Mesothelial cell of epicardium (in vitro differentiated cells): ENCODE measurements around the gene METTL2B. TPM values are rescaled to one million over a fixed set of nuclear protein-coding genes. Genes with fewer than 3 reads are reported as not detected.
"Not testable (repeated sequence)": the region's sequence is repeated elsewhere in the genome, so short reads cannot be mapped to it uniquely, and the experiment has no call there.

Experiments used
- DNase-seq, 2 experiments: peaks; one replicate each; pipeline ENCODE4 v3.0.0; 2021; ENCODE audit warnings: low spot score in 2 of 2; ENCODE audit not compliant: unreplicated experiment in 2 of 2
- H3K27ac Mint-ChIP-seq: 2 replicates; pipeline ENCODE4 v1.8.0; 2021; ENCODE audit warnings: mixed read lengths
- H3K27me3 Mint-ChIP-seq: 2 replicates; pipeline ENCODE4 v1.8.0; 2021; ENCODE audit warnings: low read depth, mixed read lengths
- H3K36me3 Mint-ChIP-seq: 2 replicates; pipeline ENCODE4 v1.8.0; 2021; ENCODE audit warnings: mixed read lengths
- H3K4me1 Mint-ChIP-seq: 2 replicates; pipeline ENCODE4 v1.8.0; 2021; ENCODE audit warnings: mixed read lengths
- H3K4me3 Mint-ChIP-seq: 2 replicates; pipeline ENCODE4 v1.8.0; 2021; ENCODE audit warnings: mild to moderate bottlenecking, moderate library complexity, mixed read lengths
- H3K9me3 Mint-ChIP-seq: 2 replicates; pipeline ENCODE4 v1.8.0; 2021; ENCODE audit warnings: mixed read lengths
- total RNA-seq: library from RNA; stranded (reverse); gene quantifications from 3 replicates; pipeline ENCODE4 v1.2.1, GENCODE V29; 2021
- TF ChIP-seq, protein P1 (sequence below): fragments of 200-600 bp; sonication (generic); IDR thresholded peaks from one replicate; pipeline ENCODE4 v1.5.0; 2021; ENCODE audit warnings: antibody characterized with exemption; ENCODE audit not compliant: unreplicated experiment

Gene METTL2B, protein sequence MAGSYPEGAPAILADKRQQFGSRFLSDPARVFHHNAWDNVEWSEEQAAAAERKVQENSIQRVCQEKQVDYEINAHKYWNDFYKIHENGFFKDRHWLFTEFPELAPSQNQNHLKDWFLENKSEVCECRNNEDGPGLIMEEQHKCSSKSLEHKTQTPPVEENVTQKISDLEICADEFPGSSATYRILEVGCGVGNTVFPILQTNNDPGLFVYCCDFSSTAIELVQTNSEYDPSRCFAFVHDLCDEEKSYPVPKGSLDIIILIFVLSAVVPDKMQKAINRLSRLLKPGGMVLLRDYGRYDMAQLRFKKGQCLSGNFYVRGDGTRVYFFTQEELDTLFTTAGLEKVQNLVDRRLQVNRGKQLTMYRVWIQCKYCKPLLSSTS
- total RNA-seq = 33.9 to 40.6 TPM (median 39.9 TPM) in 3 replicates

DNA sequence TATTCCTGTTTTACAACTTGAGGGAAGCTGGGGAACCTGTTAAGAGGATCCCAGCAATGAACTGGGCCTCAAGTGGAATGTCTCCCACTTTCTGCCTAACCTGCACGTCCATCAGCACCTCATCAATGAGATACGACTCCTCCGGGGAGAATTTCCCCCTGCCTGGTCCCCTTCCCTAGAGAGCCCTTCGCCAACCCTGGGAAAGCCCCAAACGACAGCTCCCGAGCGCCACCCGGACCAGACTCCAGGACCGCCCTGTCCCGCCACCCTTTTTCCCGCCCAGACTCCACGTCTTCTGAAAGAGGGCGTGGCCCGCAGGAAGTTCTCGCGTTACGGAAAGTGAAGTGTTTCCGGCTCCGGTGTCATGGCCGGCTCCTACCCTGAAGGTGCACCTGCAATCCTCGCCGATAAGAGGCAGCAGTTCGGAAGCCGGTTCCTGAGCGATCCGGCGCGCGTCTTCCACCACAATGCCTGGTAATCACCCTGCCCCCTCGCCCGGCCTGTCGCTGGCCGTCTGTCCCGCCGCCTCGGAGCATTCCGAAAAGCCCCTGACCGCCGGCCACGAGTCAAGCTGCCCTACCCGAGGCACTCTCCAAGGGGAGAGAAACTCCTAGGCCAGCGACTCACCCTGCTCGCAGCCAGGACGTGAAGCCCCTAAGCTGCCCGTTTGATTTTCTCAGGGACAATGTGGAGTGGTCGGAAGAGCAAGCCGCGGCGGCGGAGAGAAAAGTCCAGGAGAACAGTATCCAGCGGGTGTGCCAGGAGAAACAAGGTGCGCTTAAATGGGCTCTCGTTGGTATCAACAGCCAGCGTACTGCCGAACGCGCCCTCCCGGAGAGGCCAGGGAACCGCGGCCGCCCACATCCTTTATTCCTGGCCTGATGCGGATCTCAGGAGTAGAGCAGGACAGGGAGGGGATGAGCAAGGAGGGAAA lies at the start of gene METTL2B:
Gene METTL2B, plus strand, starts transcription at position 347 of the 934 bp plus-strand sequence. Its CDS starts 18 bp downstream, at position 365.
- H3K9me3 Mint-ChIP-seq, H3K36me3 Mint-ChIP-seq, H3K27me3 Mint-ChIP-seq: not testable (repeated sequence)
- TF ChIP-seq, protein P1, sequence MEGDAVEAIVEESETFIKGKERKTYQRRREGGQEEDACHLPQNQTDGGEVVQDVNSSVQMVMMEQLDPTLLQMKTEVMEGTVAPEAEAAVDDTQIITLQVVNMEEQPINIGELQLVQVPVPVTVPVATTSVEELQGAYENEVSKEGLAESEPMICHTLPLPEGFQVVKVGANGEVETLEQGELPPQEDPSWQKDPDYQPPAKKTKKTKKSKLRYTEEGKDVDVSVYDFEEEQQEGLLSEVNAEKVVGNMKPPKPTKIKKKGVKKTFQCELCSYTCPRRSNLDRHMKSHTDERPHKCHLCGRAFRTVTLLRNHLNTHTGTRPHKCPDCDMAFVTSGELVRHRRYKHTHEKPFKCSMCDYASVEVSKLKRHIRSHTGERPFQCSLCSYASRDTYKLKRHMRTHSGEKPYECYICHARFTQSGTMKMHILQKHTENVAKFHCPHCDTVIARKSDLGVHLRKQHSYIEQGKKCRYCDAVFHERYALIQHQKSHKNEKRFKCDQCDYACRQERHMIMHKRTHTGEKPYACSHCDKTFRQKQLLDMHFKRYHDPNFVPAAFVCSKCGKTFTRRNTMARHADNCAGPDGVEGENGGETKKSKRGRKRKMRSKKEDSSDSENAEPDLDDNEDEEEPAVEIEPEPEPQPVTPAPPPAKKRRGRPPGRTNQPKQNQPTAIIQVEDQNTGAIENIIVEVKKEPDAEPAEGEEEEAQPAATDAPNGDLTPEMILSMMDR = peak; percentile 17
- Mint-ChIP-seq H3K4me1 (peaks cover 16% of the 10 kb centered on the region), H3K4me3 (peak within 1 kb of the TSS; percentile 98), H3K27ac (peak within 1 kb of the TSS; percentile 98)
- peak; percentile 77 to 89 for DNase-seq

DNA sequence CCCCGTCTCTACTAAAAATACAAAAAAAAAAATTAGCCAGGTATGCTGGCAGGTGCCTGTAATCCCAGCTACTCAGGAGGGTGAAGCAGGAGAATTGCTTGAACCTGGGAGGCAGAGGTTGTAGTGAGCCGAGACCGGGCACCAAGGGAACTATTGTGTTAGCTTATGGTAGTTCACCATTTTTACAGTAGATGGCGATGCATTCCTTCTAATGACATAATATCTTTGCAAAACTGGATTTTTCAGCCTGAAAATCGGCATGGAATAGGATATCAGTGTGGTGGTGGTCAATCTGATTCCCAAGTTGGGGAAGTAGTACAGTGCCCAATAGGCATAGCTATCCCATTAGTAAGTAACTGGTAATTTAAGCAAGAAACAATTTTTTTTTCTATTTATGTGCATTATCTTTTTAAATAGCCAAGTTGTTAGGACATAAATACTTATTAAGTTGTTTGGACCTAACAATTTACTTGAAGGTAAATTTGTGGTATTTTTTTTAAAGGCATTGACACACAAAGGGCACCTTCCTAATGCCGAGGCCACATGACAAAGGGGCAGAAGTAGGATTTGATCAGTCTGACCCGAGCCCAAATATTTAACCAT lies 49.2 kb upstream of the METTL2B start:
- TF ChIP-seq, protein P1 = peak; percentile 78
- Mint-ChIP-seq H3K4me3 (no peak overlapping the region), H3K9me3 (no peaks in the 10 kb centered on the region), H3K36me3 (no peaks in the 10 kb centered on the region), H3K27me3 (no peaks in the 10 kb centered on the region), H3K27ac (no peak overlapping the region), H3K4me1 (no peaks in the 10 kb centered on the region)
- no peak for DNase-seq

DNA sequence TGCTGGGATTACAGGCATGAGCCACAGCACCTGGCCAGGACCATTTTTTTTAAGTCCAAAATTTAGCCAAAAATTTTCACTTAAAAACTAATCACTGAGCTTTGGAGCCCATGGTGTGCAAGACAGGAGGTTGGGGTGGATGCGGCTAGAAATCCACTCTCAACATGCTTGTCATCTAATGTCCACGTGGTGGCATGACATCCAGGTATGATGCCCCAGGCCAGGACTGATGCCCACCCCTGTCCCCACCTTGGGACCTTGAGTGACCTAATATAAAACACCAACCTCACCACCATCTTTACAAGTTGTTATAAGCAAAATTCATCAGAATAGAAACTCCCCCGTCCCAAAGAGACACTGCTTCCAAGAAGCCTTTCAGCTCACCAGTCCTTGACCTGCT lies 46.3 kb upstream of the METTL2B start:
- Mint-ChIP-seq H3K9me3 (no peaks in the 10 kb centered on the region), H3K4me1 (peaks cover 5% of the 10 kb centered on the region), H3K36me3 (no peaks in the 10 kb centered on the region), H3K27ac (no peak overlapping the region), H3K27me3 (no peaks in the 10 kb centered on the region), H3K4me3 (no peak overlapping the region)
- DNase-seq = no peak
- TF ChIP-seq, protein P1 = no peak

DNA sequence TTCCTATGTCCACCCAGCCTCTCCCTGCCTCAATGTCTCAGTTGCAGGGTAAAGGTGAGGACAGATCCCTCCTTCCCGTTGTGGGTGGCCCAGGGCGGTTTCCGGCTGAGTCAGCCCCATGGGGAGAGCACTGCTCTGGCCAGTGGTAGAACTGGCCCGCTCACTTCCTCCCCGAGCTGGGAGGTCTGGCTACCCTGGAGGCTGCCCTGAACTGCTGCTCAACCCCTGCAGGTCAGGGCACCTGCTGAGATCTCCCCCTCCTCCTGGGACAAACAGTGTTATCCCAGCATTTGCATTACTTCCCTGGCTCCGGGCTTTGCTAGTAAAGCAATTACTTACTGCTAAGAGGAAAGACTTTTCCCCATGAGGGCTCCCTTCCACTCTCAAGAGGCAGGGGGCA lies 45.3 kb upstream of the METTL2B start:
- DNase-seq = no peak
- Mint-ChIP-seq H3K9me3 (no peaks in the 10 kb centered on the region), H3K27me3 (no peaks in the 10 kb centered on the region), H3K36me3 (no peaks in the 10 kb centered on the region), H3K4me1 (peaks cover 6% of the 10 kb centered on the region), H3K4me3 (no peak overlapping the region), H3K27ac (no peak overlapping the region)
- TF ChIP-seq, protein P1 = no peak

DNA sequence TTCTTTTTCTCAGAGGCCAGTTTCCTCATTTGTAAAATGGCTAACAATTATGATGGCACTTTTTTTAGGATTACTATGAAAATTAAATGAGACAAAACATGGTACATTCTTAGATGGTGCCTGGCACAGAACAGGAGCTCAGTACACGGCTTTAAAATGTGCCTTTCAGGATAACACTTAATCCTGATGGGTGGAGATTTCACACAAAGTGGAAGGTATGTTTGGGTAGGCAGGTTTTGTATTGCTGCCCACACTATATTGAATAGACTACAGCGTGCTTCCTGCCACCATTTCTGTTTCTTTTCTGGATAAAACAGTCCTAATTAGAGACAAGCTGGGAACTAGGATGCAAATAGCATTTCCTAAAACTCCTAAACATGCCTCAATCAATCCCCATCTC lies 44.8 kb upstream of the METTL2B start:
- peaks cover 6% of the 10 kb centered on the region for H3K4me1 Mint-ChIP-seq
- H3K4me3 Mint-ChIP-seq = no peak overlapping the region
- no peaks in the 10 kb centered on the region for H3K9me3 Mint-ChIP-seq
- TF ChIP-seq, protein P1 = no peak
- no peaks in the 10 kb centered on the region for H3K27me3 Mint-ChIP-seq
- DNase-seq = no peak
- no peaks in the 10 kb centered on the region for H3K36me3 Mint-ChIP-seq
- no peak overlapping the region for H3K27ac Mint-ChIP-seq
